ENCODE data around the gene DAPK2. TPM values are rescaled to one million over a fixed set of nuclear protein-coding genes. Genes with fewer than 3 reads are reported as not detected.

Gene DAPK2
- polyA plus RNA-seq, 2 of the 4 experiments (the other 2 are of a cell fraction): 3.1 to 4.8 TPM

DNA sequence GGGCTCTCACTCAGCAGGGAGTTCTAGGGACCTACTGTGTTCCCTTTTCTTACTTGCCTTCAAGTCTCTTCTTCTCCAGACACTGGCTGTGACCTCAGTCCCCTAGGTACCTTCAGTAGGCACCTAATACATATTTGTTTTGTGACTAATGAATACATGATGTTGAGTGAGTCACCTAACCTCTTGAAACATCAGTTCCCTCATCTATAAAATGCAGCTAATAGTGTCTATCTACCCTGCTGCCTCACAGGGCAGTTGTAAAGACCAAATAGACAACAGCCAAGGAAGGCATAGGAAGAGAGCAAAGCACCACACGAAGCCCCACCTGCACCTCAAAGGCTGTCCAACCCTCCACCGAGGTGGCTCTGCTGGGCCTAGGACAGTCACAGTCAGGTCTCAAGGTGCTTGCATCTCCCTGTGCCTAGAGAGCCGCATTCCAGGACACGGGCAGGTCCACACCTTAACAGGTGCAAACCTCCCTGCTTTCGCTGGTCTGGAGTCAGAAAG lies 29.1 kb downstream of the DAPK2 start:
- Histone ChIP-seq H3K4me3 (no peak overlapping the region), H3K4me2 (peak overlapping the region; percentile 67), H3K27ac (peak overlapping the region; percentile 55 to 60), H3K4me1 (peaks cover 52% of the 10 kb centered on the region), H3K9me3 (no peaks in the 10 kb centered on the region)
- FAIRE-seq (no peak), DNase-seq (ENCODE audit: low read depth in 1 of 2, low spot score in 1 of 2) (peak; percentile 83 to 93), ATAC-seq (peak; percentile 90 to 91)
- 39% methylated on average over 5 of the region's 5 CpGs for WGBS (ENCODE audit: missing lambda C conversion rate)
- ChIA-PET POLR2A (no interaction called here), CTCF (interaction anchor here (0.6 to 4.2 kb wide), 4 partner anchors 19 to 407 kb away, joined by 3 to 17 read pairs (median 4); partner anchors contain the start of gene DAPK2)
- TF ChIP-seq ZNF302 (CRISPR knock-in tag; IDR thresholded peaks at IDR 0.05) (no peak), TP53 (CRISPR knock-in tag; IDR thresholded peaks at IDR 0.05) (no peak), TFCP2L1 (CRISPR knock-in tag; IDR thresholded peaks at IDR 0.05) (no peak), SMC3 (IDR thresholded peaks at IDR 0.05) (no peak), RNF2 (IDR thresholded peaks at IDR 0.05; ENCODE audit: borderline replicate concordance, low read depth) (no peak), GATA3 (IDR thresholded peaks at IDR 0.05; ENCODE audit: borderline replicate concordance) (peak; percentile 68; the same call in 1 of the 2 replicates), CBX2 (IDR thresholded peaks at IDR 0.05; ENCODE audit: borderline replicate concordance, low read depth) (no peak), KDM1A (IDR thresholded peaks at IDR 0.05; ENCODE audit: low read depth) (no peak), MAFK (IDR thresholded peaks at IDR 0.05; ENCODE audit: partially characterized antibody) (no peak), PHF8 (IDR thresholded peaks at IDR 0.05; ENCODE audit: borderline replicate concordance, low read depth) (no peak), SREBF2 (IDR thresholded peaks at IDR 0.05) (no peak), ESRRA (IDR thresholded peaks at IDR 0.05; ENCODE audit: borderline replicate concordance, low read length) (no peak), HOXB13 (CRISPR knock-in tag; IDR thresholded peaks at IDR 0.05; ENCODE audit: low read depth) (no peak), MYC (IDR thresholded peaks at IDR 0.05; ENCODE audit: borderline replicate concordance, low read length) (no peak), CHD4 (IDR thresholded peaks at IDR 0.05; ENCODE audit: borderline replicate concordance) (no peak), ZSCAN20 (CRISPR knock-in tag; IDR thresholded peaks at IDR 0.05) (no peak), CHD2 (IDR thresholded peaks at IDR 0.05; ENCODE audit: low read length, partially characterized antibody) (no peak), NR3C1 (IDR thresholded peaks at IDR 0.05) (no peak), MAZ (IDR thresholded peaks at IDR 0.05; ENCODE audit: borderline replicate concordance, low read depth, low read length) (no peak), RARB (CRISPR knock-in tag; IDR thresholded peaks at IDR 0.05) (no peak), HEYL (CRISPR knock-in tag; IDR thresholded peaks at IDR 0.05) (no peak), HOXB5 (CRISPR knock-in tag; IDR thresholded peaks at IDR 0.05) (no peak), NFE2L2 (conservative IDR thresholded peaks at IDR 0.05; ENCODE audit: low read length) (no peak), ZFP36 (IDR thresholded peaks at IDR 0.05; ENCODE audit: borderline replicate concordance, partially characterized antibody) (no peak), ZC3H11A (IDR thresholded peaks at IDR 0.05) (no peak), HDAC2 (IDR thresholded peaks at IDR 0.05) (no peak), JUNB (IDR thresholded peaks at IDR 0.05) (peak; percentile 94), FOSL2 (IDR thresholded peaks at IDR 0.05) (peak; percentile 96), FOSL2 (CRISPR knock-in tag; IDR thresholded peaks at IDR 0.05) (peak; percentile 98), RCOR1 (IDR thresholded peaks at IDR 0.05; ENCODE audit: low read depth, low read length) (no peak), CBX8 (IDR thresholded peaks at IDR 0.05) (no peak), RFX5 (IDR thresholded peaks at IDR 0.05) (no peak)
- TF ChIP-seq, protein P1, sequence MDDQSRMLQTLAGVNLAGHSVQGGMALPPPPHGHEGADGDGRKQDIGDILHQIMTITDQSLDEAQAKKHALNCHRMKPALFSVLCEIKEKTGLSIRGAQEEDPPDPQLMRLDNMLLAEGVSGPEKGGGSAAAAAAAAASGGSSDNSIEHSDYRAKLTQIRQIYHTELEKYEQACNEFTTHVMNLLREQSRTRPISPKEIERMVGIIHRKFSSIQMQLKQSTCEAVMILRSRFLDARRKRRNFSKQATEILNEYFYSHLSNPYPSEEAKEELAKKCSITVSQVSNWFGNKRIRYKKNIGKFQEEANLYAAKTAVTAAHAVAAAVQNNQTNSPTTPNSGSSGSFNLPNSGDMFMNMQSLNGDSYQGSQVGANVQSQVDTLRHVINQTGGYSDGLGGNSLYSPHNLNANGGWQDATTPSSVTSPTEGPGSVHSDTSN (IDR thresholded peaks at IDR 0.05): no peak
- TF ChIP-seq, protein P2, sequence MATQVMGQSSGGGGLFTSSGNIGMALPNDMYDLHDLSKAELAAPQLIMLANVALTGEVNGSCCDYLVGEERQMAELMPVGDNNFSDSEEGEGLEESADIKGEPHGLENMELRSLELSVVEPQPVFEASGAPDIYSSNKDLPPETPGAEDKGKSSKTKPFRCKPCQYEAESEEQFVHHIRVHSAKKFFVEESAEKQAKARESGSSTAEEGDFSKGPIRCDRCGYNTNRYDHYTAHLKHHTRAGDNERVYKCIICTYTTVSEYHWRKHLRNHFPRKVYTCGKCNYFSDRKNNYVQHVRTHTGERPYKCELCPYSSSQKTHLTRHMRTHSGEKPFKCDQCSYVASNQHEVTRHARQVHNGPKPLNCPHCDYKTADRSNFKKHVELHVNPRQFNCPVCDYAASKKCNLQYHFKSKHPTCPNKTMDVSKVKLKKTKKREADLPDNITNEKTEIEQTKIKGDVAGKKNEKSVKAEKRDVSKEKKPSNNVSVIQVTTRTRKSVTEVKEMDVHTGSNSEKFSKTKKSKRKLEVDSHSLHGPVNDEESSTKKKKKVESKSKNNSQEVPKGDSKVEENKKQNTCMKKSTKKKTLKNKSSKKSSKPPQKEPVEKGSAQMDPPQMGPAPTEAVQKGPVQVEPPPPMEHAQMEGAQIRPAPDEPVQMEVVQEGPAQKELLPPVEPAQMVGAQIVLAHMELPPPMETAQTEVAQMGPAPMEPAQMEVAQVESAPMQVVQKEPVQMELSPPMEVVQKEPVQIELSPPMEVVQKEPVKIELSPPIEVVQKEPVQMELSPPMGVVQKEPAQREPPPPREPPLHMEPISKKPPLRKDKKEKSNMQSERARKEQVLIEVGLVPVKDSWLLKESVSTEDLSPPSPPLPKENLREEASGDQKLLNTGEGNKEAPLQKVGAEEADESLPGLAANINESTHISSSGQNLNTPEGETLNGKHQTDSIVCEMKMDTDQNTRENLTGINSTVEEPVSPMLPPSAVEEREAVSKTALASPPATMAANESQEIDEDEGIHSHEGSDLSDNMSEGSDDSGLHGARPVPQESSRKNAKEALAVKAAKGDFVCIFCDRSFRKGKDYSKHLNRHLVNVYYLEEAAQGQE (IDR thresholded peaks at IDR 0.05): no peak
- TF ChIP-seq, protein P3, sequence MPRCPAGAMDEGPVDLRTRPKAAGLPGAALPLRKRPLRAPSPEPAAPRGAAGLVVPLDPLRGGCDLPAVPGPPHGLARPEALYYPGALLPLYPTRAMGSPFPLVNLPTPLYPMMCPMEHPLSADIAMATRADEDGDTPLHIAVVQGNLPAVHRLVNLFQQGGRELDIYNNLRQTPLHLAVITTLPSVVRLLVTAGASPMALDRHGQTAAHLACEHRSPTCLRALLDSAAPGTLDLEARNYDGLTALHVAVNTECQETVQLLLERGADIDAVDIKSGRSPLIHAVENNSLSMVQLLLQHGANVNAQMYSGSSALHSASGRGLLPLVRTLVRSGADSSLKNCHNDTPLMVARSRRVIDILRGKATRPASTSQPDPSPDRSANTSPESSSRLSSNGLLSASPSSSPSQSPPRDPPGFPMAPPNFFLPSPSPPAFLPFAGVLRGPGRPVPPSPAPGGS (IDR thresholded peaks at IDR 0.05): no peak
- TF ChIP-seq, protein P4, sequence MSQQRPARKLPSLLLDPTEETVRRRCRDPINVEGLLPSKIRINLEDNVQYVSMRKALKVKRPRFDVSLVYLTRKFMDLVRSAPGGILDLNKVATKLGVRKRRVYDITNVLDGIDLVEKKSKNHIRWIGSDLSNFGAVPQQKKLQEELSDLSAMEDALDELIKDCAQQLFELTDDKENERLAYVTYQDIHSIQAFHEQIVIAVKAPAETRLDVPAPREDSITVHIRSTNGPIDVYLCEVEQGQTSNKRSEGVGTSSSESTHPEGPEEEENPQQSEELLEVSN (IDR thresholded peaks at IDR 0.05; ENCODE audit: borderline replicate concordance, low read depth): no peak
- TF ChIP-seq, protein P5, sequence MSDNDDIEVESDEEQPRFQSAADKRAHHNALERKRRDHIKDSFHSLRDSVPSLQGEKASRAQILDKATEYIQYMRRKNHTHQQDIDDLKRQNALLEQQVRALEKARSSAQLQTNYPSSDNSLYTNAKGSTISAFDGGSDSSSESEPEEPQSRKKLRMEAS (IDR thresholded peaks at IDR 0.05): peak; percentile 53
- TF ChIP-seq, protein P6, sequence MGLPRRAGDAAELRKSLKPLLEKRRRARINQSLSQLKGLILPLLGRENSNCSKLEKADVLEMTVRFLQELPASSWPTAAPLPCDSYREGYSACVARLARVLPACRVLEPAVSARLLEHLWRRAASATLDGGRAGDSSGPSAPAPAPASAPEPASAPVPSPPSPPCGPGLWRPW (IDR thresholded peaks at IDR 0.05): no peak

Measured in A549 (cell line).